AG09319 (cell line): ENCODE results near the gene ABCG2.
"Not testable (repeated sequence)": the region's sequence is repeated elsewhere in the genome, so short reads cannot be mapped to it uniquely, and the experiment has no call there.

Source experiments
- DNase-seq: peaks from one replicate; pipeline ENCODE4 v3.0.0-alpha.2; 2010; ENCODE audit warnings: low read depth; ENCODE audit errors: extremely low read depth
- CTCF ChIP-seq: IDR thresholded peaks from 2 replicates; pipeline ENCODE4 v1.5.1; 2011; ENCODE audit warnings: low read depth, mild to moderate bottlenecking, inconsistent platforms, low read length, moderate library complexity

The ABCG2 gene

GRCh38 chr4:88135356-88135663, 23.1 kb downstream of the ABCG2 start:
- DNase-seq: no peak
- no peak for TF ChIP-seq CTCF

- no peak for DNase-seq
- TF ChIP-seq CTCF: no peak
Measured at GRCh38 chr4:88134536-88135355, 23.7 kb downstream of the ABCG2 start.

- no peak for TF ChIP-seq CTCF
- no peak for DNase-seq
Measured at GRCh38 chr4:88134111-88134510, 24.3 kb downstream of the ABCG2 start.

- no peak for DNase-seq
Measured at GRCh38 chr4:88130544-88131305, 27.7 kb downstream of the ABCG2 start.

GRCh38 chr4:88130003-88130402, 28.4 kb downstream of the ABCG2 start:
- TF ChIP-seq CTCF: no peak
- DNase-seq: no peak

More at GRCh38 chr4:88130544-88131305, 27.7 kb downstream of the ABCG2 start:
- no peak for TF ChIP-seq CTCF

- DNase-seq: not testable (repeated sequence)
Measured at GRCh38 chr4:88122260-88122659, 36.2 kb downstream of the ABCG2 start.

- DNase-seq: no peak
- TF ChIP-seq CTCF: no peak
Measured at GRCh38 chr4:88119943-88120342, 38.5 kb downstream of the ABCG2 start.
